IMR-90 (cell line): ENCODE data around the gene ZNF555. TPM values are rescaled to one million over a fixed set of nuclear protein-coding genes. Genes with fewer than 3 reads are reported as not detected.

ENCODE experiments used
- ATAC-seq: fragments of 200-7000 bp; cut with Tn5 transposase; 2 replicates; pipeline ENCODE4 v1.9.1; 2020; ENCODE audit warnings: low read depth, mild to moderate bottlenecking, moderate library complexity
- BruUV-seq: library from RNA; stranded (reverse); fragments of 400-500 nt; replicated peaks from 2 replicates; lab custom pipeline; 2021; lab: Mats Ljungman, UMichigan
- CTCF ChIA-PET: fragments of 300-600 bp; formaldehyde crosslinking; extraction: SDS; loops from one replicate; lab custom pipeline; 2021; ENCODE audit warnings: antibody characterized with exemption; lab: Yijun Ruan, JAX
- POLR2A ChIA-PET: fragments of 300-600 bp; sonication (Branson Sonifier 250); formaldehyde crosslinking; loops from one replicate; lab custom pipeline; 2022; ENCODE audit warnings: antibody characterized with exemption; ENCODE audit not compliant: unreplicated experiment; lab: Charles Lee
- DNase-seq: peaks from one replicate; pipeline ENCODE4 v3.0.0; 2013
- H2AFZ ChIP-seq: replicated peaks from 2 replicates; pipeline ENCODE3; 2013; ENCODE audit warnings: low read length, mild to moderate bottlenecking; ENCODE audit not compliant: poor library complexity
- H2AK5ac ChIP-seq: 2 replicates; pipeline ENCODE4 v1.6.1; 2013; ENCODE audit warnings: low read depth, low read length, inconsistent platforms
- H2AK9ac ChIP-seq: replicated peaks from 2 replicates; pipeline ENCODE3; 2013; ENCODE audit warnings: mild to moderate bottlenecking, low read depth, low read length, moderate library complexity; ENCODE audit not compliant: poor library complexity
- H2BK120ac ChIP-seq: 2 replicates; pipeline ENCODE4 v1.6.1; 2013; ENCODE audit warnings: low read depth, low read length, inconsistent platforms
- H2BK15ac ChIP-seq: 3 replicates; pipeline ENCODE4 v1.6.1; 2013; ENCODE audit warnings: low read depth, low read length, inconsistent platforms
- H2BK20ac ChIP-seq: 2 replicates; pipeline ENCODE4 v1.6.1; 2013; ENCODE audit warnings: low read depth, mild to moderate bottlenecking, inconsistent platforms, low read length, moderate library complexity
- H2BK5ac ChIP-seq: 2 replicates; pipeline ENCODE4 v1.6.1; 2013; ENCODE audit warnings: mild to moderate bottlenecking, low read depth, low read length, inconsistent platforms; ENCODE audit not compliant: poor library complexity, severe bottlenecking
- H3K14ac ChIP-seq: replicated peaks from 2 replicates; pipeline ENCODE4 v1.6.1; 2013; ENCODE audit warnings: low read depth, low read length, inconsistent platforms
- H3K18ac ChIP-seq: 2 replicates; pipeline ENCODE4 v1.6.1; 2013; ENCODE audit warnings: low read depth, low read length, control low read depth
- H3K23ac ChIP-seq: 2 replicates; pipeline ENCODE4 v1.6.1; 2013; ENCODE audit warnings: low read depth, low read length, inconsistent platforms
- H3K27ac ChIP-seq: 2 replicates; pipeline ENCODE4 v1.5.1; 2013; ENCODE audit warnings: mild to moderate bottlenecking, control low read depth, low read length; ENCODE audit not compliant: insufficient read depth
- H3K27me3 ChIP-seq: 2 replicates; pipeline ENCODE4 v1.6.1; 2013; ENCODE audit warnings: low read length; ENCODE audit not compliant: control insufficient read depth, insufficient read depth
- H3K36me3 ChIP-seq: 2 replicates; pipeline ENCODE4 v1.6.1; 2013; ENCODE audit warnings: low read length, mixed read lengths; ENCODE audit not compliant: control insufficient read depth, insufficient read depth
- H3K4ac ChIP-seq: 2 replicates; pipeline ENCODE4 v1.6.1; 2013; ENCODE audit warnings: low read depth, low read length, inconsistent platforms
- H3K4me1 ChIP-seq: 2 replicates; pipeline ENCODE4 v1.6.1; 2013; ENCODE audit warnings: low read length, mixed read lengths; ENCODE audit not compliant: control insufficient read depth, insufficient read depth
- H3K4me2 ChIP-seq: 2 replicates; pipeline ENCODE4 v1.6.1; 2013; ENCODE audit warnings: low read depth, mild to moderate bottlenecking, control low read depth, low read length, moderate library complexity
- H3K4me3 ChIP-seq: 2 replicates; pipeline ENCODE4 v1.5.1; 2013; ENCODE audit warnings: low read depth, mild to moderate bottlenecking, control low read depth, low read length, moderate library complexity; ENCODE audit not compliant: insufficient read depth
- H3K56ac ChIP-seq: 2 replicates; pipeline ENCODE4 v1.6.1; 2013; ENCODE audit warnings: low read length, inconsistent platforms; ENCODE audit not compliant: insufficient read depth; ENCODE audit errors: extremely low read depth
- H3K79me1 ChIP-seq, 2 experiments: 2 replicates each; pipeline ENCODE4 v1.6.1; 2013; ENCODE audit warnings: low read length in 2 of 2, inconsistent platforms in 1 of 2, low read depth in 1 of 2
- H3K9ac ChIP-seq: 2 replicates; pipeline ENCODE4 v1.6.1; 2013; ENCODE audit warnings: low read depth, low read length, control low read depth
- H3K9me1 ChIP-seq: 2 replicates; pipeline ENCODE4 v1.6.1; 2013; ENCODE audit warnings: low read length, inconsistent platforms; ENCODE audit not compliant: insufficient read depth
- H3K9me3 ChIP-seq: 2 replicates; pipeline ENCODE4 v1.6.1; 2013; ENCODE audit warnings: low read length; ENCODE audit not compliant: control insufficient read depth, insufficient read depth
- H4K20me1 ChIP-seq: 2 replicates; pipeline ENCODE4 v1.6.1; 2013; ENCODE audit warnings: low read length, inconsistent platforms; ENCODE audit not compliant: insufficient read depth
- H4K5ac ChIP-seq: 2 replicates; pipeline ENCODE4 v1.6.1; 2013; ENCODE audit warnings: mild to moderate bottlenecking, low read depth, low read length, control low read depth
- H4K8ac ChIP-seq, 2 experiments: 2 replicates each; pipeline ENCODE4 v1.6.1; 2013; ENCODE audit warnings: low read depth in 2 of 2, low read length in 2 of 2, control low read depth in 1 of 2, inconsistent platforms in 1 of 2
- H4K91ac ChIP-seq: 2 replicates; pipeline ENCODE4 v1.6.1; 2013; ENCODE audit warnings: low read depth, low read length, inconsistent platforms; ENCODE audit not compliant: insufficient read depth
- CEBPB ChIP-seq: IDR thresholded peaks from 2 replicates; pipeline ENCODE4 v1.6.1; 2012; ENCODE audit warnings: low read depth, low read length, improper control_type of control experiment
- ELK1 ChIP-seq: fragments of 150-350 bp; IDR thresholded peaks from 2 replicates; pipeline ENCODE4 v1.6.1; 2016; ENCODE audit warnings: low read depth, mild to moderate bottlenecking, low read length, moderate library complexity, borderline replicate concordance
- FOS ChIP-seq: fragments of 150-350 bp; IDR thresholded peaks from 2 replicates; pipeline ENCODE4 v1.6.1; 2016; ENCODE audit warnings: low read depth, low read length
- MAFK ChIP-seq: IDR thresholded peaks from 2 replicates; pipeline ENCODE4 v1.6.1; 2012; ENCODE audit warnings: low read depth, low read length, improper control_type of control experiment
- MAZ ChIP-seq: IDR thresholded peaks from 2 replicates; pipeline ENCODE4 v1.6.1; 2012; ENCODE audit warnings: low read depth, mild to moderate bottlenecking, low read length, improper control_type of control experiment, moderate library complexity, borderline replicate concordance
- NFE2L2 ChIP-seq: fragments of 150-350 bp; IDR thresholded peaks from 2 replicates; pipeline ENCODE4 v1.6.1; 2016; ENCODE audit warnings: low read depth, mild to moderate bottlenecking, low read length
- POLR2A ChIP-seq: IDR thresholded peaks from 2 replicates; pipeline ENCODE4 v1.6.1; 2012; ENCODE audit warnings: mild to moderate bottlenecking, low read depth, low read length
- RCOR1 ChIP-seq: IDR thresholded peaks from 2 replicates; pipeline ENCODE4 v1.6.1; 2012; ENCODE audit warnings: mild to moderate bottlenecking, low read length, improper control_type of control experiment; ENCODE audit not compliant: insufficient replicate concordance
- RFX5 ChIP-seq: IDR thresholded peaks from 2 replicates; pipeline ENCODE4 v1.8.0; 2012; ENCODE audit warnings: low read depth, mild to moderate bottlenecking, low read length, moderate library complexity
- SMC3 ChIP-seq: fragments of 150-350 bp; IDR thresholded peaks from 2 replicates; pipeline ENCODE4 v1.6.1; 2016; ENCODE audit warnings: low read depth, mild to moderate bottlenecking, antibody characterized with exemption, low read length, moderate library complexity
- WGBS, 2 experiments: methylation state at CpG; one replicate each; pipeline versions ENCODE4 v1.1.5 to v1.1.7; 2013; ENCODE audit warnings: missing lambda C conversion rate in 2 of 2; ENCODE audit not compliant: insufficient read length in 1 of 2; ENCODE audit errors: extremely low coverage in 2 of 2; 5-methylcytosine and 5-hydroxymethylcytosine counted together
- dilution Hi-C: fragments of 300-500 bp; cut with HindIII; formaldehyde crosslinking; loops from one replicate; pipeline ENCODE4 v1.14.3; 2018; ENCODE audit warnings: low sequenced_read_pairs; ENCODE audit not compliant: unreplicated experiment
- in situ Hi-C: fragments of 300-500 bp; cut with MboI; formaldehyde crosslinking; loops from 3 replicates; pipeline ENCODE4 v1.14.3; 2019; ENCODE audit warnings: low sequenced_read_pairs, inconsistent platforms, mixed read lengths
- intact Hi-C: fragments of 100-400 bp; cut with micrococcal nuclease; formaldehyde crosslinking; loops from 2 replicates; pipeline ENCODE4 v1.10.0; 2022
- polyA plus RNA-seq, 3 experiments: library from polyadenylated mRNA; depleted of rRNA; stranded (reverse); fragments of >200 nt; gene quantifications; 2 replicates each; pipeline ENCODE4 v1.2.3, GENCODE V29; 2012; ENCODE audit warnings: low replicate concordance in 1 of 3
- total RNA-seq: library from RNA; depleted of rRNA; stranded (reverse); fragments of >200 nt; gene quantifications from 2 replicates; pipeline ENCODE4 v1.2.3, GENCODE V29; 2012

Gene ZNF555
- total and polyA plus RNA-seq, 2 of the 4 experiments (the other 2 are of a cell fraction), result 2.8 to 9.7 TPM

GRCh38 chr19:2867025-2867991, 26.0 kb downstream of the ZNF555 start, which contains the start of gene ZNF556:
ZNF556 (plus strand) TSS chr19:2867335; CDS start chr19:2867422, 87 bp downstream.
- ChIA-PET CTCF (no interaction called here), POLR2A (no interaction called here)
- DNase-seq (no peak), ATAC-seq (no peak)
- Histone ChIP-seq H2AFZ (no peak within 1 kb of the TSS), H2BK20ac (no peak within 1 kb of the TSS), H3K4me3 (no peak within 1 kb of the TSS), H3K18ac (no peak within 1 kb of the TSS), H3K4ac (no peak within 1 kb of the TSS), H3K56ac (no peak within 1 kb of the TSS), H2AK9ac (no peak within 1 kb of the TSS), H3K9ac (no peak within 1 kb of the TSS), H4K91ac (no peak within 1 kb of the TSS), H3K9me3 (peaks cover 8% of the 10 kb centered on the region; the same call in 1 of the 2 replicates), H3K23ac (no peak within 1 kb of the TSS), H3K4me1 (no peaks in the 10 kb centered on the region), H3K79me1 (no peaks in the 10 kb centered on the region), H3K27ac (no peak within 1 kb of the TSS), H3K9me1 (no peaks in the 10 kb centered on the region), H3K4me2 (no peak within 1 kb of the TSS), H3K27me3 (no peaks in the 10 kb centered on the region), H2BK5ac (no peak within 1 kb of the TSS), H2AK5ac (no peak within 1 kb of the TSS), H3K14ac (no peak within 1 kb of the TSS), H2BK15ac (no peak within 1 kb of the TSS), H2BK120ac (no peak within 1 kb of the TSS), H4K5ac (no peak within 1 kb of the TSS), H4K8ac (no peak within 1 kb of the TSS), H3K36me3 (no peaks in the 10 kb centered on the region), H4K20me1 (no peaks in the 10 kb centered on the region)
- in situ Hi-C loops (loop anchor here (10.0 kb wide), 1 partner anchor 203 kb away; no protein-coding TSS in a partner anchor), intact Hi-C loops (no loop called here), dilution Hi-C loops (no loop called here)
- WGBS, 2 experiments, result 57% methylated on average over 12 of the region's 36 CpGs; no CpG with 5 or more reads in 1 of the 2 experiments
- TF ChIP-seq MAFK (no peak), MAZ (no peak), ELK1 (no peak), NFE2L2 (no peak), RFX5 (no peak), SMC3 (no peak), RCOR1 (no peak), FOS (no peak), CEBPB (no peak), POLR2A (no peak)
- no TSS peak for BruUV-seq
